Ascending aorta (tissue), 2 donors: ENCODE measurements around the gene ACCS. TPM values are rescaled to one million over a fixed set of nuclear protein-coding genes. Genes with fewer than 3 reads are reported as not detected.
A peak's percentile ranks its signal among the peaks of the same experiment; 100 is the strongest.

Experiments used
- DNase-seq, 2 donors: peaks; one replicate each; pipeline ENCODE4 v3.0.0-alpha.2; 2019; ENCODE audit warnings: low spot score in 2 of 2
- H3K27ac ChIP-seq, 2 donors: fragments of 200-600 bp; sonication (generic); one replicate each; pipeline ENCODE4 v1.5.1; 2016 to 2017; ENCODE audit warnings: mild to moderate bottlenecking in 1 of 2
- H3K27me3 ChIP-seq: fragments of 200-600 bp; sonication (generic); one replicate; pipeline ENCODE4 v1.5.1; 2017
- H3K36me3 ChIP-seq, 2 donors: fragments of 200-600 bp; sonication (generic); one replicate each; pipeline ENCODE4 v1.5.1; 2016
- H3K4me1 ChIP-seq, 2 donors: fragments of 200-600 bp; sonication (generic); one replicate each; pipeline ENCODE4 v1.5.1; 2016 to 2017; ENCODE audit warnings: mild to moderate bottlenecking in 1 of 2
- H3K4me3 ChIP-seq, 2 donors: fragments of 200-600 bp; sonication (generic); one replicate each; pipeline ENCODE4 v1.5.1; 2016 to 2017; ENCODE audit warnings: mild to moderate bottlenecking in 1 of 2
- H3K9me3 ChIP-seq, 2 donors: fragments of 200-600 bp; sonication (generic); one replicate each; pipeline ENCODE4 v1.5.1; 2016
- intact Hi-C: fragments of 100-400 bp; cut with DNase I; formaldehyde crosslinking; loops from one replicate; pipeline ENCODE4 v1.15.1; 2023
- total RNA-seq: library from RNA; depleted of rRNA; stranded (reverse); fragments of >200 nt; gene quantifications from one replicate; pipeline ENCODE4 v1.1.0, GENCODE V29; 2016
- TF ChIP-seq, protein P1 (sequence below), 3 experiments: fragments of 200-600 bp in 2 of 3; fragments of 450-650 bp in 1 of 3; sonication (generic) in 2 of 3; IDR thresholded peaks; one replicate each; pipeline ENCODE4 v1.5.1; 2016 to 2019; ENCODE audit warnings: antibody characterized with exemption in 3 of 3, mild to moderate bottlenecking in 1 of 3, moderate library complexity in 1 of 3

The ACCS gene
- total RNA-seq, 1 donor from 2014 or later, result 8.5 TPM

- Histone ChIP-seq H3K36me3 (no peaks in the 10 kb centered on the region), H3K4me1 (peaks cover 8 to 44% of the 10 kb centered on the region in 2 donors), H3K9me3 (no peaks in the 10 kb centered on the region), H3K4me3 (no peak overlapping the region), H3K27me3 (no peaks in the 10 kb centered on the region), H3K27ac (peak overlapping the region; percentile 83 to 93)
- TF ChIP-seq, protein P1, sequence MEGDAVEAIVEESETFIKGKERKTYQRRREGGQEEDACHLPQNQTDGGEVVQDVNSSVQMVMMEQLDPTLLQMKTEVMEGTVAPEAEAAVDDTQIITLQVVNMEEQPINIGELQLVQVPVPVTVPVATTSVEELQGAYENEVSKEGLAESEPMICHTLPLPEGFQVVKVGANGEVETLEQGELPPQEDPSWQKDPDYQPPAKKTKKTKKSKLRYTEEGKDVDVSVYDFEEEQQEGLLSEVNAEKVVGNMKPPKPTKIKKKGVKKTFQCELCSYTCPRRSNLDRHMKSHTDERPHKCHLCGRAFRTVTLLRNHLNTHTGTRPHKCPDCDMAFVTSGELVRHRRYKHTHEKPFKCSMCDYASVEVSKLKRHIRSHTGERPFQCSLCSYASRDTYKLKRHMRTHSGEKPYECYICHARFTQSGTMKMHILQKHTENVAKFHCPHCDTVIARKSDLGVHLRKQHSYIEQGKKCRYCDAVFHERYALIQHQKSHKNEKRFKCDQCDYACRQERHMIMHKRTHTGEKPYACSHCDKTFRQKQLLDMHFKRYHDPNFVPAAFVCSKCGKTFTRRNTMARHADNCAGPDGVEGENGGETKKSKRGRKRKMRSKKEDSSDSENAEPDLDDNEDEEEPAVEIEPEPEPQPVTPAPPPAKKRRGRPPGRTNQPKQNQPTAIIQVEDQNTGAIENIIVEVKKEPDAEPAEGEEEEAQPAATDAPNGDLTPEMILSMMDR (IDR thresholded peaks at IDR 0.05), result no peak
- intact Hi-C loops, result loop anchor here (1.0 to 5.0 kb wide), 2 partner anchors 11 to 72 kb away; no protein-coding TSS in a partner anchor
- no peak for DNase-seq
Observed at GRCh38 chr11:44018829-44019228, 47.2 kb upstream of the ACCS start.

- no peaks in the 10 kb centered on the region for H3K27me3 ChIP-seq
- H3K4me3 ChIP-seq, result no peak overlapping the region
- H3K36me3 ChIP-seq, result no peaks in the 10 kb centered on the region
- H3K4me1 ChIP-seq, result peaks cover 7 to 12% of the 10 kb centered on the region in 2 donors
- H3K27ac ChIP-seq, result no peak overlapping the region
- H3K9me3 ChIP-seq, result peaks cover 5 to 8% of the 10 kb centered on the region in 2 donors
- no peak for DNase-seq
- TF ChIP-seq, protein P1 (IDR thresholded peaks at IDR 0.05), result no peak
- intact Hi-C loops, result no loop called here
Observed at GRCh38 chr11:44024977-44025376, 41.1 kb upstream of the ACCS start.

DNA sequence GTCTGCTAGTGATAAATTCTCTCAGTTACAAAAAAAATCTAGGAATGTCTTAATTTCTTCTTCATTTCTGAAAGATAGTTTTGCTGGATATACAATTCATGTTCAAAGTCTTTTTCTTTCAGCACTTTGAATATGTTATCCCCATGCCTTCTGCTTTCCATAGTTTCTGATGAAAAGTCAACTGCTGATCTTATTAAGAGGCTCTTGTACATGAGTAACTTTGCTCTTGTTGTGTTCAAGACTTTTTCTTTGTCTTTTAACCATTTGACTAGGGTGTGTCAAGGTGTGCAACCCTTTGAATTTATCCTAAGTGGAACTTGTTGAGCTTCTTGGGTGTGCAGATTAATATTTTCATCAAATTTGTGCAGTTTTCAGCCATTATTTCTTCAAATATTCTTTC is 40.3 kb upstream of the ACCS start:
- intact Hi-C loops, result no loop called here
- TF ChIP-seq, protein P1 (IDR thresholded peaks at IDR 0.05), result no peak
- H3K27me3 ChIP-seq, result no peaks in the 10 kb centered on the region
- no peak for DNase-seq
- peaks cover 5 to 8% of the 10 kb centered on the region in 2 donors for H3K9me3 ChIP-seq
- H3K4me1 ChIP-seq, result peaks cover 7 to 12% of the 10 kb centered on the region in 2 donors
- no peaks in the 10 kb centered on the region for H3K36me3 ChIP-seq
- no peak overlapping the region for H3K27ac ChIP-seq
- H3K4me3 ChIP-seq, result no peak overlapping the region

GRCh38 chr11:44028401-44028800 is 37.7 kb upstream of the ACCS start:
- intact Hi-C loops, result no loop called here
- TF ChIP-seq, protein P1 (IDR thresholded peaks at IDR 0.05), result no peak
- Histone ChIP-seq H3K36me3 (no peaks in the 10 kb centered on the region), H3K27me3 (no peaks in the 10 kb centered on the region), H3K4me1 (peaks cover 29 to 38% of the 10 kb centered on the region in 2 donors), H3K9me3 (peaks cover 5 to 8% of the 10 kb centered on the region in 2 donors), H3K27ac (peak overlapping the region; percentile 92 to 96), H3K4me3 (no peak overlapping the region)
- no peak for DNase-seq

- TF ChIP-seq, protein P1 (IDR thresholded peaks at IDR 0.05), result no peak
- intact Hi-C loops, result loop anchor here (1.0 kb wide), 1 partner anchor 8 kb away; no protein-coding TSS in a partner anchor
- Histone ChIP-seq H3K4me1 (peaks cover 29 to 44% of the 10 kb centered on the region in 2 donors), H3K9me3 (peaks cover 5 to 8% of the 10 kb centered on the region in 2 donors), H3K27ac (peak overlapping the region; percentile 92 to 96), H3K4me3 (no peak overlapping the region), H3K36me3 (no peaks in the 10 kb centered on the region), H3K27me3 (no peaks in the 10 kb centered on the region)
- DNase-seq, result peak in 1 of 2 donors; percentile 65
Observed at GRCh38 chr11:44028816-44029506, 37.1 kb upstream of the ACCS start.
